HCT116 (cell line): Measurements from ENCODE around the gene KIAA2012. TPM values are rescaled to one million over a fixed set of nuclear protein-coding genes. Genes with fewer than 3 reads are reported as not detected.

ENCODE experiments used
- ATAC-seq: fragments of 200-7000 bp; cut with Tn5 transposase; 2 replicates; pipeline ENCODE4 v1.9.1; 2020; ENCODE audit warnings: mild to moderate bottlenecking, moderate library complexity
- BruUV-seq: library from RNA; stranded (reverse); fragments of 400-500 nt; replicated peaks from 2 replicates; lab custom pipeline; 2021; lab: Mats Ljungman, UMichigan
- CTCF ChIA-PET: fragments of 300-600 bp; sonication (Branson Sonifier 250); formaldehyde crosslinking; loops from one replicate; lab custom pipeline; 2021; ENCODE audit warnings: antibody characterized with exemption; lab: Charles Lee
- POLR2A ChIA-PET: fragments of 300-600, 350-600 bp; sonication (Branson Sonifier 250); formaldehyde crosslinking; loops from one replicate; lab custom pipeline; 2021; ENCODE audit warnings: antibody characterized with exemption; lab: Charles Lee
- RAD21 ChIA-PET, 2 experiments: fragments of 300-600 bp; sonication (Branson Sonifier 250); formaldehyde crosslinking; loops; one replicate each; lab custom pipeline; 2023; ENCODE audit warnings: low total read pairs in 2 of 2; ENCODE audit not compliant: uncharacterized antibody in 2 of 2, unreplicated experiment in 2 of 2, low non-redundant PET in 1 of 2; lab: Charles Lee
- DNase-seq: peaks from one replicate; pipeline ENCODE4 v3.0.0-alpha.2; 2010; ENCODE audit warnings: low read depth, low spot score
- H2AFZ ChIP-seq: fragments of 200-600 bp; shearing (Covaris generic), sonication (generic); 2 replicates; pipeline ENCODE4 v1.6.1; 2017; ENCODE audit warnings: low read depth, mixed run types, mixed read lengths, antibody characterized with exemption, low read length; ENCODE audit not compliant: poor library complexity, severe bottlenecking
- H3K27ac ChIP-seq: 2 replicates; pipeline ENCODE4 v1.5.1; 2012; ENCODE audit warnings: low read depth, low read length
- H3K27me3 ChIP-seq: fragments of 200-600 bp; sonication (generic); 2 replicates; pipeline ENCODE4 v1.6.1; 2016; ENCODE audit warnings: mixed run types, low read length, mixed read lengths; ENCODE audit not compliant: insufficient read depth
- H3K36me3 ChIP-seq, 2 experiments: fragments of 200-500 bp in 1 of 2; fragments of 200-600 bp in 1 of 2; sonication (Bioruptor generic) in 1 of 2; sonication (generic) in 1 of 2; 2 replicates each; pipeline versions ENCODE4 v1.5.1 to v1.6.1; 2014 to 2016; ENCODE audit warnings: low read length in 2 of 2, inconsistent platforms in 1 of 2, mixed read lengths in 1 of 2, mixed run types in 1 of 2; ENCODE audit not compliant: insufficient read depth in 2 of 2, control insufficient read depth in 1 of 2
- H3K4me1 ChIP-seq, 2 experiments: fragments of 200-600 bp in 1 of 2; sonication (generic) in 1 of 2; 2 replicates each; pipeline versions ENCODE4 v1.5.1 to v1.6.1; 2012 to 2017; ENCODE audit warnings: low read length in 2 of 2, inconsistent platforms in 1 of 2, mild to moderate bottlenecking in 1 of 2, mixed read lengths in 1 of 2, mixed run types in 1 of 2, moderate library complexity in 1 of 2; ENCODE audit not compliant: insufficient read depth in 2 of 2, control insufficient read depth in 1 of 2
- H3K4me2 ChIP-seq: fragments of 200-600 bp; sonication (generic); 2 replicates; pipeline ENCODE4 v1.6.1; 2017; ENCODE audit warnings: mixed run types, low read length, mixed read lengths
- H3K4me3 ChIP-seq, 2 experiments: fragments of 200-600 bp in 1 of 2; sonication (generic) in 1 of 2; replicated peaks in 1 of 2; 2 replicates each; pipeline ENCODE4 v1.5.1; 2011 to 2016; ENCODE audit warnings: low read length in 2 of 2, control low read depth in 1 of 2, low read depth in 1 of 2, mild to moderate bottlenecking in 1 of 2, mixed read lengths in 1 of 2, mixed run types in 1 of 2
- H3K79me2 ChIP-seq: fragments of 200-600 bp; sonication (generic); 2 replicates; pipeline ENCODE4 v1.6.1; 2017; ENCODE audit warnings: mild to moderate bottlenecking, mixed run types, low read length, moderate library complexity, mixed read lengths; ENCODE audit not compliant: insufficient read depth
- H3K9ac ChIP-seq: fragments of 200-600 bp; sonication (generic); 2 replicates; pipeline ENCODE4 v1.6.1; 2016; ENCODE audit warnings: low read length, mixed read lengths
- H3K9me2 ChIP-seq: fragments of 200-600 bp; sonication (generic), shearing (Covaris generic); 2 replicates; pipeline ENCODE4 v1.6.1; 2017; ENCODE audit warnings: mixed run types, mild to moderate bottlenecking, moderate library complexity; ENCODE audit not compliant: insufficient read depth
- H3K9me3 ChIP-seq, 2 experiments: fragments of 200-500 bp in 1 of 2; fragments of 200-600 bp in 1 of 2; sonication (Bioruptor generic) in 1 of 2; sonication (generic) in 1 of 2; 2 replicates each; pipeline ENCODE4 v1.6.1; 2014 to 2017; ENCODE audit warnings: low read length in 2 of 2, mixed read lengths in 2 of 2, inconsistent platforms in 1 of 2, low read depth in 1 of 2, mild to moderate bottlenecking in 1 of 2, mixed run types in 1 of 2, moderate library complexity in 1 of 2; ENCODE audit not compliant: control insufficient read depth in 1 of 2, insufficient read depth in 1 of 2
- H4K20me1 ChIP-seq: fragments of 200-600 bp; sonication (generic), shearing (Covaris generic); 2 replicates; pipeline ENCODE4 v1.6.1; 2017; ENCODE audit warnings: mixed run types, mild to moderate bottlenecking, moderate library complexity; ENCODE audit not compliant: insufficient read depth
- ATF3 ChIP-seq: IDR thresholded peaks from 2 replicates; pipeline ENCODE4 v1.6.1; 2012
- CBX3 ChIP-seq: IDR thresholded peaks from 2 replicates; pipeline ENCODE4 v1.6.1; 2012; ENCODE audit warnings: low read depth
- CTCF ChIP-seq, 3 experiments: fragments of 200-600 bp in 1 of 3; sonication (generic) in 1 of 3; IDR thresholded peaks in 2 of 3; conservative IDR thresholded peaks in 1 of 3; 2 replicates each; pipeline ENCODE4 v1.5.1; 2012 to 2017; ENCODE audit warnings: low read depth in 2 of 3, low read length in 2 of 3, antibody characterized with exemption in 1 of 3, borderline replicate concordance in 1 of 3, control low read depth in 1 of 3, mild to moderate bottlenecking in 1 of 3, mixed read lengths in 1 of 3, mixed run types in 1 of 3, moderate library complexity in 1 of 3; ENCODE audit not compliant: insufficient read depth in 1 of 3
- ELF1 ChIP-seq: IDR thresholded peaks from 2 replicates; pipeline ENCODE4 v1.6.1; 2012; ENCODE audit warnings: low read depth, borderline replicate concordance
- JUND ChIP-seq: IDR thresholded peaks from 2 replicates; pipeline ENCODE4 v1.6.1; 2012
- MAX ChIP-seq: IDR thresholded peaks from 2 replicates; pipeline ENCODE4 v1.6.1; 2012
- POLR2A ChIP-seq: IDR thresholded peaks from 2 replicates; pipeline ENCODE4 v1.7.0; 2011; ENCODE audit warnings: borderline replicate concordance; ENCODE audit not compliant: insufficient read depth, insufficient read length; ENCODE audit errors: extremely low read depth
- POLR2AphosphoS5 ChIP-seq: IDR thresholded peaks from 2 replicates; pipeline ENCODE4 v1.6.1; 2011; ENCODE audit warnings: mild to moderate bottlenecking, low read depth, low read length, moderate library complexity
- RAD21 ChIP-seq: IDR thresholded peaks from 2 replicates; pipeline ENCODE4 v1.6.1; 2012; ENCODE audit warnings: low read depth, mild to moderate bottlenecking
- REST ChIP-seq: IDR thresholded peaks from 2 replicates; pipeline ENCODE4 v1.6.1; 2012; ENCODE audit warnings: low read depth
- SIN3A ChIP-seq: IDR thresholded peaks from 2 replicates; pipeline ENCODE4 v1.6.1; 2012; ENCODE audit warnings: low read depth
- SP1 ChIP-seq: IDR thresholded peaks from 2 replicates; pipeline ENCODE4 v1.6.1; 2012; ENCODE audit warnings: low read depth
- SRF ChIP-seq: IDR thresholded peaks from 2 replicates; pipeline ENCODE4 v1.6.1; 2012; ENCODE audit warnings: low read depth
- TCF7L2 ChIP-seq: IDR thresholded peaks from 2 replicates; pipeline ENCODE4 v1.7.0; 2011; ENCODE audit warnings: borderline replicate concordance, inconsistent platforms; ENCODE audit not compliant: insufficient read depth, insufficient read length; ENCODE audit errors: extremely low read depth
- YY1 ChIP-seq: IDR thresholded peaks from 2 replicates; pipeline ENCODE4 v1.6.1; 2011; ENCODE audit warnings: low read length, low read depth, moderate library complexity, mild to moderate bottlenecking; ENCODE audit not compliant: insufficient replicate concordance; ENCODE audit errors: extremely low read depth
- ZFX ChIP-seq: fragments of 450-650 bp; IDR thresholded peaks from 2 replicates; pipeline ENCODE4 v1.6.1; 2017
- ZNF274 ChIP-seq: fragments of 200-500 bp; sonication (Bioruptor generic); IDR thresholded peaks from 2 replicates; pipeline ENCODE4 v1.6.1; 2014; ENCODE audit warnings: mild to moderate bottlenecking, low read depth, low read length, inconsistent platforms
- intact Hi-C: fragments of 100-400 bp; cut with micrococcal nuclease; formaldehyde crosslinking; loops from 2 replicates; pipeline ENCODE4 v1.10.0; 2022
- total RNA-seq: library from RNA; stranded (reverse); gene quantifications from one replicate; pipeline ENCODE4 v1.2.1, GENCODE V29; 2021; ENCODE audit not compliant: unreplicated experiment

The KIAA2012 gene
- total RNA-seq, 1 experiment from 2014 or later, result not detected

GRCh38 chr2:202114795-202115194 is 41.7 kb downstream of the KIAA2012 start:
- H3K4me3 ChIP-seq, result no peak overlapping the region
- no peak overlapping the region for H2AFZ ChIP-seq
- ChIA-PET POLR2A (no interaction called here), RAD21 (no interaction called here), CTCF (no interaction called here)
- H4K20me1 ChIP-seq, result no peaks in the 10 kb centered on the region
- no TSS peak for BruUV-seq
- no peak overlapping the region for H3K9ac ChIP-seq
- no peaks in the 10 kb centered on the region; the same call in 1 of the 2 replicates for H3K27me3 ChIP-seq
- ATAC-seq (no peak), DNase-seq (no peak)
- no peaks in the 10 kb centered on the region for H3K79me2 ChIP-seq
- no peaks in the 10 kb centered on the region for H3K4me1 ChIP-seq
- no peak overlapping the region for H3K4me2 ChIP-seq
- no peaks in the 10 kb centered on the region for H3K9me2 ChIP-seq
- no peaks in the 10 kb centered on the region for H3K36me3 ChIP-seq
- TF ChIP-seq ZFX, result no peak
- TF ChIP-seq ZNF274, result no peak
- TF ChIP-seq MAX, result no peak
- TF ChIP-seq JUND, result no peak
- no peak for TF ChIP-seq SP1
- TF ChIP-seq ATF3, result no peak
- TF ChIP-seq YY1, result no peak
- no peak for TF ChIP-seq SRF
- no peak for TF ChIP-seq CTCF (IDR thresholded peaks at IDR 0.05 in 2 of 3, conservative IDR thresholded peaks at IDR 0.05 in 1 of 3; ENCODE audit: borderline replicate concordance in 1 of 3, insufficient read depth in 1 of 3, low read depth in 2 of 3, low read length in 2 of 3)
- TF ChIP-seq CBX3, result no peak
- TF ChIP-seq TCF7L2, result no peak
- no peak for TF ChIP-seq SIN3A
- no peak for TF ChIP-seq ELF1
- no peak for TF ChIP-seq REST
- no peak for TF ChIP-seq POLR2AphosphoS5
- TF ChIP-seq POLR2A, result no peak
- no peak for TF ChIP-seq RAD21
- TF ChIP-seq, all 23 proteins: peak for 0
- Histone ChIP-seq H3K27ac (no peak overlapping the region), H3K9me3 (no peaks in the 10 kb centered on the region)
- intact Hi-C loops, result no loop called here
